ENCODE measurements around the gene C5orf52.

C5orf52 gene

DNA sequence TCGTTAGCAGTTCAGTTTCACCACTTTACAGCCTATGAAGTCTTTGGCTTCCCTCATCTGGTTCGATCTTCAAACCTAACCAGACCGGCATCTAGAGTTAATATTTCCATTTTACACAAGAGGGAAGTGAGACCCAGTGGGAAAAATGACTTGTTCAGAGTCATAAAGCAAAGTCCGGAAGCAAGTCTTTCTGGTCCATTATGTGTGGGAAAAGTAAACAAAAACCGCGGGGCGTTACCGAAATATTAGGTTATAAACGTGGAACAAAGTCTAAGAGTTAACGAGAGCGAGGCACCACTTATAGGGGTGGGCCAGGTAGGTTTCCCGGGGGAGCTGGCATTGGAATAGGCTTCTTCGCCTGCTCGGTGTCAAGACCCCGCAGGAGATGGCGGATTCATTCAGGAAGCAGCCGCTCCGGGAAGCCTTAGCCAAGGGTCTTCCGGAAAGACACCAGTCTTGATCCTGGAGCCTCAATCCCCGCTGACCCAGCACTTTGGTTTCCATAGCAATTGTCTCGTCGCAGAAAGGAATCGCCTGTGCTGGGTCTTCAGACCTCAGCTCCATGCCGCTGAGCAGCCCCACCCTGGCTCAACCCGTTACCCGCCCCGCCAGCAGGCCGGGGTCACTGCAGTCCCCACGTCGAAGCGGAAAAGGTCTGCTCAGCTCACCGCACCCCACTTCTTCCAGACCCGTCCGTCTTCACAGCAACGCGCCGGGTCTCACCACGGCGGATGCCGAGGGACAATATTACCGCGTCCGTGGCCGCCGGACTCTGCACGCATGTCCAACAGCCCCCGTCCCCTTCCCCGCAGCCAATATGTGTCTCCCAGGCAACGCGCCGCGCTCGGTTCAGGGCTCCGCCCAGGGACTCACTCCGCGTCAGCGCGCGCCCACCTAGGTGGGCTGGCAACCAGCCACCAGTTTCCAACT, at the start of gene C5orf52:
TSS of gene C5orf52 (plus strand) at position 872 of the 930 bp plus-strand sequence. CDS start 82 bp downstream, outside the sequence.
- TF ChIP-seq, protein P1, sequence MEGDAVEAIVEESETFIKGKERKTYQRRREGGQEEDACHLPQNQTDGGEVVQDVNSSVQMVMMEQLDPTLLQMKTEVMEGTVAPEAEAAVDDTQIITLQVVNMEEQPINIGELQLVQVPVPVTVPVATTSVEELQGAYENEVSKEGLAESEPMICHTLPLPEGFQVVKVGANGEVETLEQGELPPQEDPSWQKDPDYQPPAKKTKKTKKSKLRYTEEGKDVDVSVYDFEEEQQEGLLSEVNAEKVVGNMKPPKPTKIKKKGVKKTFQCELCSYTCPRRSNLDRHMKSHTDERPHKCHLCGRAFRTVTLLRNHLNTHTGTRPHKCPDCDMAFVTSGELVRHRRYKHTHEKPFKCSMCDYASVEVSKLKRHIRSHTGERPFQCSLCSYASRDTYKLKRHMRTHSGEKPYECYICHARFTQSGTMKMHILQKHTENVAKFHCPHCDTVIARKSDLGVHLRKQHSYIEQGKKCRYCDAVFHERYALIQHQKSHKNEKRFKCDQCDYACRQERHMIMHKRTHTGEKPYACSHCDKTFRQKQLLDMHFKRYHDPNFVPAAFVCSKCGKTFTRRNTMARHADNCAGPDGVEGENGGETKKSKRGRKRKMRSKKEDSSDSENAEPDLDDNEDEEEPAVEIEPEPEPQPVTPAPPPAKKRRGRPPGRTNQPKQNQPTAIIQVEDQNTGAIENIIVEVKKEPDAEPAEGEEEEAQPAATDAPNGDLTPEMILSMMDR (IDR thresholded peaks at IDR 0.05; ENCODE audit: insufficient read depth, low read length, missing control alignments) = no peak
- POLR2A ChIA-PET = no interaction called here
- H3K4me3 ChIP-seq (ENCODE audit: low read depth, low read length) = peak within 1 kb of the TSS; percentile 71
- CTCF ChIA-PET = interaction anchor here (1.0 to 6.4 kb wide), 7 partner anchors 10 to 343 kb away, joined by 3 to 74 read pairs (median 4); partner anchors contain the start of gene LSM11
- no peak for DNase-seq (ENCODE audit: low read depth, low spot score)

DNA sequence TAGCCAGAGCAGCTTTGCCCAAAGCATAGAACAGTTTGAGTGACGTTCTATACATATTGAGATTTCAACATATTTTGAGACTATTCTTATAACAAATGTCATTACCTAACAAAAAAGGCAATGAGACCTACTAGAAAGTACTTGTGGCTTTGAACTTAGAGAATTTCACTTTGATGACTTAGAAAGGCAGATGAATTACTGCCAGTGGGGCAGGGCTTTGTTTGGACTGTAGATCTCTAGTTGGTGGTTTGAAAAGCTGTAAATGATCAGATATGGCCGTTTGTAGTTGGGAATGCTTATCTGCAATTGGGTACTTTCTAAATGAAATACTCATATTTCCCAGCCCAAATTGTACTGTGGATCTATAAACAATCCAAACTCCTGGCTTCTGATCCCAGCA, 47.2 kb upstream of the C5orf52 start:
- TF ChIP-seq, protein P1 (IDR thresholded peaks at IDR 0.05; ENCODE audit: insufficient read depth, low read length, missing control alignments) = no peak

DNA sequence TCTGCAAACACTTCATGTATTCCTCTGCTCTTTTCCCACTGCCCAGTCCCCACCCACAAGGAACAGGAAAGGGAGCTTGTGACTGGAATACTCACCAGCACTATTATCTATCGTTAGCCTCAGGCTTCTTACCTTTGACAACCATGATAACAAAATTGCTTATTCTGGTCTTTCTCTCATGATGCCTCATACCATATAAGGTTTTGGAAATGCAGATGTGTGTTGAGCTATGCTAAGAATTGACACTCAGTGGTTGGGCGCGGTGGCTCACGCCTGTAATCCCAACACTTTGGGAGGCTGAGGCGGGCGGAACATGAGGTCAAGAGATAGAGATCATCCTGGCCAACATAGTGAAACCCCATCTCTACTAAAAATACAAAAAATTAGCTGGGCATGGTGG, 44.5 kb upstream of the C5orf52 start:
- POLR2A ChIA-PET = no interaction called here
- H3K4me3 ChIP-seq (ENCODE audit: low read depth, low read length) = no peak overlapping the region
- TF ChIP-seq, protein P1 (IDR thresholded peaks at IDR 0.05; ENCODE audit: insufficient read depth, low read length, missing control alignments) = no peak
- CTCF ChIA-PET = interaction anchor here (1.0 kb wide), 1 partner anchor 18 kb away, joined by 3 read pairs; no protein-coding TSS in a partner anchor
- no peak for DNase-seq (ENCODE audit: low read depth, low spot score)

More for the DNA sequence above, 47.2 kb upstream of the C5orf52 start:
- ChIA-PET CTCF (no interaction called here), POLR2A (no interaction called here)
- no peak overlapping the region for H3K4me3 ChIP-seq (ENCODE audit: low read depth, low read length)
- DNase-seq (ENCODE audit: low read depth, low spot score) = no peak

DNA sequence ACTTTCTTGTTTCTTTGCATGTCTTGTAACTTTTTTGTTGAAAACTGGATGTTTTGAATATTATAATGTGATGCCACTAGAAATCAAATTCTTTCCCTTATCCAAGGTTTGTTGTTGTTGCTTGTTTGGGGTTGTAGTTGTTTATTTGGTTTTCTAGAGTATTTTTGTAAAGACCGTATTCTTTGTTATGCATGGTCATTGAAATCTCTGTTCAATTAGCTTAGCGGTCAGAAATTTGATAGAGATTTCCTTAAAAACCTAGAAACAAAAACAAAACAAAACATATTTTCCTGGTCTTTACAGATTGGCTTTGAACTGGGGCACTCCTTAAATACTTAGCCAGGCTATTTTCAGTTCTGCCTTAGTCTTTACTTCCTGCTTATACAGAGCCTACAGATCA, 41.0 kb upstream of the C5orf52 start:
- CTCF ChIA-PET = interaction anchor here (1.8 kb wide), 1 partner anchor 14 kb away, joined by 4 read pairs; no protein-coding TSS in a partner anchor

DNA sequence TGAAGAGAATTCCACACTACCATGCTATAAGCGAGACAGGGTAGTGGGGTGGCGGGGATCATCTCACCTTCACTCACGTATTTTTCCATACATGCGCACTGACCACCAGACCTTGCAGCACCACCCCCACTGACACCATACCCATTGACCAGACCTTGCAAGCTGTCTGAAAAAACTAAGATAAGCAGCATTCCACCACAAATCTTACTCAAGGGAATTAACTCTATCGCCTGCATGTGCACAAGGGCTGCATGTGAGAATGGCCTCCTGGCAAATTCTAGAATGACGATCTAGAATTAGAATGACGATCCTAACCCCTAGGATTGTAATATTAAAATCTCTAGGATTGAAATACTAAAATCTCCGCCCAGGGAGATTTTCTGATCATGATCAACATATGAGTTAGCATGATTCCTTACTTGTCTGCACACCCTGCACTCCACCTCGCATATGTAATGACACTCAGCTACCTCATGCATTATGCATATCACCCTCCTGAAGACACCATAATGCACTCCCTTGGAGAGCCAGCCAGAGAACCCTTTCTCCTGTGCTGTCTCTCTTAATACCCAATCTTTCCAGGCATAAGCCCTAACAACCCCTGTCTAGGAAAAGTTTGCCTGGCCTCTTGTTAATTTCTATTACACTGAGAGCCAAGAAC, 30.8 kb upstream of the C5orf52 start:
- no peak for DNase-seq (ENCODE audit: low read depth, low spot score)
- CTCF ChIA-PET = no interaction called here
- POLR2A ChIA-PET = no interaction called here
- TF ChIP-seq, protein P1 (IDR thresholded peaks at IDR 0.05; ENCODE audit: insufficient read depth, low read length, missing control alignments) = no peak
- no peak overlapping the region for H3K4me3 ChIP-seq (ENCODE audit: low read depth, low read length)

More for the DNA sequence above, 41.0 kb upstream of the C5orf52 start:
- DNase-seq (ENCODE audit: low read depth, low spot score) = no peak
- TF ChIP-seq, protein P1 (IDR thresholded peaks at IDR 0.05; ENCODE audit: insufficient read depth, low read length, missing control alignments) = no peak
- no peak overlapping the region for H3K4me3 ChIP-seq (ENCODE audit: low read depth, low read length)
- POLR2A ChIA-PET = no interaction called here
